ENCODE measurements around the gene MAPK11. TPM values are rescaled to one million over a fixed set of nuclear protein-coding genes. Genes with fewer than 3 reads are reported as not detected.

MAPK11 gene
- total and polyA plus RNA-seq, 7 experiments from 2014 or later: 0.13 to 22.9 (median 1.4) TPM

DNA sequence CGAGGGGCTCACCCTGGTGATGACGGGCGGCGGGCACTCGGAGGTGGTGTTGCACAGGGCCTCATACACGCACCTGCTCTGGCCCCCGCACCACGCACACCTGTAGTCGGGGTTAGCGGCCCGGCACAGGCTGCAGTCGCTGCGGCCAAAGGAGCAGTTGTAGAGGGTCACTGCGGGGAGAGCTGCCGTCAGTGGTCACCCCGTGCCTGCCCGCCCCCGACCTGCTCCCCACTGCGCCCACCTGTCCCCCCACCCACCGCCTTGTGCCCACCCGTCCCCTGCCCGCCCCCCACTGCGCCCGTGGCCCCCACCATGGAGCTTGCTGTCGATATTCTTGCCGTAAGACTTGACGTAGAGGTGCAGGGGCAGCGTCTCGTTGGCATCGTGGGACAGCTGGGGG, 13.6 kb upstream of the MAPK11 start:
- ChIA-PET CTCF (no interaction called here), POLR2A (no interaction called here)
- Histone ChIP-seq H3K4me1 (ENCODE audit: control insufficient read depth in 2 of 2, insufficient read depth in 2 of 2, low read length in 2 of 2) (no peaks in the 10 kb centered on the region), H3K36me3 (ENCODE audit: control insufficient read depth in 2 of 3, insufficient read depth in 3 of 3, low read length in 3 of 3) (no peaks in the 10 kb centered on the region), H3K9me3 (ENCODE audit: control insufficient read depth in 2 of 3, low read length in 3 of 3) (no peaks in the 10 kb centered on the region), H3K27ac (ENCODE audit: low read depth, low read length) (no peak overlapping the region), H3K4me3 (ENCODE audit: low read length) (no peak overlapping the region), H3K27me3 (ENCODE audit: control insufficient read depth in 2 of 2, insufficient read depth in 2 of 2, low read length in 2 of 2) (no peaks in the 10 kb centered on the region)
- no peak overlapping the region for H3K27ac Mint-ChIP-seq
- no peaks in the 10 kb centered on the region for H3K4me1 Mint-ChIP-seq
- no peak overlapping the region for H3K4me3 Mint-ChIP-seq
- intact Hi-C loops (cut with micrococcal nuclease): no loop called here
- H3K9me3 Mint-ChIP-seq: no peaks in the 10 kb centered on the region
- ATAC-seq: no peak
- no peaks in the 10 kb centered on the region for H3K36me3 Mint-ChIP-seq
- H3K27me3 Mint-ChIP-seq: peaks cover 0 to 3% (median 0%) of the 10 kb centered on the region in 5 donors
- no peak for DNase-seq

DNA sequence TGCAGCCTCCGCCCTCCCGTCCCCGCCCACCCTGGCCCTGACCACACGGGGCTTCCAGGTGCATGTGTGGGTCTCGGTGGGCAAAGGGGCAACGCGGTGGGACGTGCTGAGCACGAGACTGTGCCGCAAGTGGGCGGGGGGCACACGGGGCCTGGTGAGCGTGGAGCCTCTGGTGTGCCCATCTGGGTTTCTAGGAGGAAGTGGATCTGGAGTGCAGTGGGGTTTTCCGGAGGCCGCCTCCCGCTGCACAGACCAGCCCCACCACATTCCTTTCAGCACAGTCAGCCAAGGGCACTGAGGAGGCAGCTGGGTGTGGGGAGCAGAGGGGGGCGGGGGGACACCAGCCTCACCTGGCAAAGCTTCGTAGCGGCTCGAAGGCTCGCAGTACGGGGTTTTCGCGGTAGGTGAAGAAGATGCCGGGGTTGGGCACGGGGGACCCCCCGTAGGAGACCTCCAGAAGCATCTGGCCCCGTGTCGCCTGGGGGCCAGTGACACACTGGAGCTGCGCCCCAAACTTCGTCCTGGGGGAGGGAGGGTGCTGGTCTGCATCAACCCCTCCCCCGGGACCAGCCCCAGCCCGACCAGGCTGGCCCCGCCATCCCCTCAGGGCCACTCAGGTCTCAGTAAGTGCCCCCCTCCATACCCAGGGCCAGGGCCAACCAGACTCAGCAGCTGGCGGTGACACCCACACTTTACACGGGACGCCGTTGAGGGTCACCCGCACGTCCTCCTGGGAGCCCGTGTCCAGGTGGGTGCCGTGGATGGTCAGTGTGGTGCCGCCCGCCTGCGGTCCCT, 12.4 kb upstream of the MAPK11 start:
- no peaks in the 10 kb centered on the region for H3K36me3 ChIP-seq (ENCODE audit: control insufficient read depth in 2 of 3, insufficient read depth in 3 of 3, low read length in 3 of 3)
- intact Hi-C loops (cut with micrococcal nuclease): no loop called here
- no peak overlapping the region for H3K4me3 ChIP-seq (ENCODE audit: low read length)
- no peak overlapping the region for H3K27ac ChIP-seq (ENCODE audit: low read depth, low read length)
- Mint-ChIP-seq H3K9me3 (no peaks in the 10 kb centered on the region), H3K4me3 (no peak overlapping the region), H3K4me1 (no peaks in the 10 kb centered on the region), H3K27me3 (no peaks in the 10 kb centered on the region), H3K27ac (no peak overlapping the region), H3K36me3 (no peaks in the 10 kb centered on the region)
- DNase-seq (no peak), ATAC-seq (no peak)
- POLR2A ChIA-PET: no interaction called here
- H3K27me3 ChIP-seq (ENCODE audit: control insufficient read depth in 2 of 2, insufficient read depth in 2 of 2, low read length in 2 of 2): no peaks in the 10 kb centered on the region
- no peaks in the 10 kb centered on the region for H3K4me1 ChIP-seq (ENCODE audit: control insufficient read depth in 2 of 2, insufficient read depth in 2 of 2, low read length in 2 of 2)
- no peaks in the 10 kb centered on the region for H3K9me3 ChIP-seq (ENCODE audit: control insufficient read depth in 2 of 3, low read length in 3 of 3)
- CTCF ChIA-PET: no interaction called here

DNA sequence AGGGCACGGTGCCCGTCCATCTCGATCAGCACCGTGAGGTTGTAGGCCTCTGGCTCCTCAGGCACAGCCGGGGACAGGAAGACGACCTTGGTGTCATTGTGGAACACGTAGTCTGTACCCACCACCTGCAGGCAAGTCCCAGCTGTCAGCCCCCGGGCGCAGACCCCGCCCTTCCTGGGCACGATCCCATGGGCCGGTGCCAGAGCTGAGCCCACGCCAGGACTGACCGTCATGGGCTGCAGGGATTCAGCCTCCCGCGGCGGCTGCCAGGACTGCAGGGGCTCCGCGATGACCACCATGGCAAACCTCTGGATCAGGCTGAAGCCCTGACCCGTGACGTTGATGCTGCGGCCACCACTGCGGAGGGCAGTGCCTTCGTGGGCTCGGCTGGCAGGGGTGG, 11.8 kb upstream of the MAPK11 start:
- ATAC-seq: no peak
- H3K27me3 ChIP-seq (ENCODE audit: control insufficient read depth in 2 of 2, insufficient read depth in 2 of 2, low read length in 2 of 2): no peaks in the 10 kb centered on the region
- no peaks in the 10 kb centered on the region for H3K9me3 ChIP-seq (ENCODE audit: control insufficient read depth in 2 of 3, low read length in 3 of 3)
- H3K27ac ChIP-seq (ENCODE audit: low read depth, low read length): no peak overlapping the region
- Mint-ChIP-seq H3K4me3 (no peak overlapping the region), H3K27ac (no peak overlapping the region), H3K36me3 (no peaks in the 10 kb centered on the region), H3K9me3 (no peaks in the 10 kb centered on the region), H3K27me3 (no peaks in the 10 kb centered on the region), H3K4me1 (no peaks in the 10 kb centered on the region)
- no peak for DNase-seq
- H3K36me3 ChIP-seq (ENCODE audit: control insufficient read depth in 2 of 3, insufficient read depth in 3 of 3, low read length in 3 of 3): no peaks in the 10 kb centered on the region
- intact Hi-C loops (cut with micrococcal nuclease): no loop called here
- POLR2A ChIA-PET: no interaction called here
- CTCF ChIA-PET: no interaction called here
- no peaks in the 10 kb centered on the region for H3K4me1 ChIP-seq (ENCODE audit: control insufficient read depth in 2 of 2, insufficient read depth in 2 of 2, low read length in 2 of 2)
- H3K4me3 ChIP-seq (ENCODE audit: low read length): no peak overlapping the region

DNA sequence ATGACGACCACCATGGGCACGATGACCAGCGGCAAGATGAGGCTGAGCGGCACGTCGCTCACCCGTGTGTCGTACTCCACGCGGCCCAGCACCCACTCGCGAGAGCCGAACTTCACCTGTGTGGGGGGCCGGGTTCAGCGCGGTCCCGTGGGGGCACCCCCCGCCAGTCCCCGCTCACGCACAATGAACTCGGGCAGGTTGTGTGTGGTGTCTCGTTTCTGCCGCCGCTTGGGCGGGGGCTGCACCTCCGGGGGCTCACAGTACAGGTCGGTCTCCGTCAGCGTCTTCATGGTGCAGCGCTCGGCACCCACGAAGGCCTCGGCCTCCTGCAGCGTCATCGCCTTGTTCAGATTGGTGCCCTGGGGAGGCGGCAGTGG, 11.2 kb upstream of the MAPK11 start:
- H3K36me3 ChIP-seq (ENCODE audit: control insufficient read depth in 2 of 3, insufficient read depth in 3 of 3, low read length in 3 of 3): no peaks in the 10 kb centered on the region
- ATAC-seq: no peak
- Mint-ChIP-seq H3K9me3 (no peaks in the 10 kb centered on the region), H3K4me3 (no peak overlapping the region), H3K36me3 (no peaks in the 10 kb centered on the region), H3K27me3 (no peaks in the 10 kb centered on the region), H3K4me1 (no peaks in the 10 kb centered on the region), H3K27ac (no peak overlapping the region)
- POLR2A ChIA-PET: no interaction called here
- no peak overlapping the region for H3K4me3 ChIP-seq (ENCODE audit: low read length)
- intact Hi-C loops (cut with micrococcal nuclease): no loop called here
- no peaks in the 10 kb centered on the region for H3K4me1 ChIP-seq (ENCODE audit: control insufficient read depth in 2 of 2, insufficient read depth in 2 of 2, low read length in 2 of 2)
- H3K27ac ChIP-seq (ENCODE audit: low read depth, low read length): no peak overlapping the region
- CTCF ChIA-PET: no interaction called here
- no peaks in the 10 kb centered on the region for H3K9me3 ChIP-seq (ENCODE audit: control insufficient read depth in 2 of 3, low read length in 3 of 3)
- DNase-seq: no peak
- H3K27me3 ChIP-seq (ENCODE audit: control insufficient read depth in 2 of 2, insufficient read depth in 2 of 2, low read length in 2 of 2): no peaks in the 10 kb centered on the region

DNA sequence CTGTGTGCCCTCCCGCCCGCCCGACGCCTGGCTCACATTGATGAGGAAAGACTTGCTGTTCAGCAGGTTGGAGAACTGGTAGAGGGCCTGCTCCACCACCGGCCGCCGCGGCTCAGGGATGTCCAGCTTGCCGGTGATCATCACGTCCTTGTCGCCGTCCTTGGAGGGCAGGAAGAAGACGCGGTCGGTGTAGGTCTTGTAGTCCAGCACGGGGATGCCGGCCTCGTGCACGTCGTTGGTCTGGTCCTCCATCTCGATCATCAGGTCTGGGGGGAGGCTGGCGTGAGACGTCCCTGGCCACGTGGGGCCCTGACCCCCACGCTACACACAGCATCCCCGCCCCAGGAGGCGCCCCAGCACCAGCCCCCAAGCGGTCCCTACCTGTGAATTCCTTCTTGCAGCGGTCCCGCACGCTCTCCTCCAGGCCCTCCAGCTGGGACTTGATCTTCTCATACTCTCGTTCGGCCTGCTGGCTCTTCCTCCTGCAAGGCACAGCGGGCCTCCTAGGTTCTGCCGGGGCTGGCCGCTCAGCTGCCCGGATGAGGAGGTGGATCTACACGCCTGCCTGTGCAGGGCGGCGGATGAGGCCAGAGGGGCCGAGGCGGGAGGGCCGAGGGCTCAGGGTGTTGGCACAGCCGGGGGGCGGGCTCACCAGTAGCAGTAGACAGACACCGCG, 10.7 kb upstream of the MAPK11 start:
- no peak overlapping the region for H3K27ac ChIP-seq (ENCODE audit: low read depth, low read length)
- H3K4me1 ChIP-seq (ENCODE audit: control insufficient read depth in 2 of 2, insufficient read depth in 2 of 2, low read length in 2 of 2): no peaks in the 10 kb centered on the region
- no peak overlapping the region for H3K4me3 Mint-ChIP-seq
- H3K9me3 ChIP-seq (ENCODE audit: control insufficient read depth in 2 of 3, low read length in 3 of 3): no peaks in the 10 kb centered on the region
- CTCF ChIA-PET: no interaction called here
- H3K36me3 ChIP-seq (ENCODE audit: control insufficient read depth in 2 of 3, insufficient read depth in 3 of 3, low read length in 3 of 3): no peaks in the 10 kb centered on the region
- no peaks in the 10 kb centered on the region for H3K36me3 Mint-ChIP-seq
- DNase-seq (no peak), ATAC-seq (no peak)
- no peak overlapping the region for H3K4me3 ChIP-seq (ENCODE audit: low read length)
- POLR2A ChIA-PET: no interaction called here
- intact Hi-C loops (cut with micrococcal nuclease): no loop called here
- no peak overlapping the region for H3K27ac Mint-ChIP-seq
- H3K27me3 ChIP-seq (ENCODE audit: control insufficient read depth in 2 of 2, insufficient read depth in 2 of 2, low read length in 2 of 2): no peaks in the 10 kb centered on the region
- H3K4me1 Mint-ChIP-seq: peaks cover 0 to 2% (median 0%) of the 10 kb centered on the region in 7 donors
- H3K9me3 Mint-ChIP-seq: no peaks in the 10 kb centered on the region
- H3K27me3 Mint-ChIP-seq: no peaks in the 10 kb centered on the region

DNA sequence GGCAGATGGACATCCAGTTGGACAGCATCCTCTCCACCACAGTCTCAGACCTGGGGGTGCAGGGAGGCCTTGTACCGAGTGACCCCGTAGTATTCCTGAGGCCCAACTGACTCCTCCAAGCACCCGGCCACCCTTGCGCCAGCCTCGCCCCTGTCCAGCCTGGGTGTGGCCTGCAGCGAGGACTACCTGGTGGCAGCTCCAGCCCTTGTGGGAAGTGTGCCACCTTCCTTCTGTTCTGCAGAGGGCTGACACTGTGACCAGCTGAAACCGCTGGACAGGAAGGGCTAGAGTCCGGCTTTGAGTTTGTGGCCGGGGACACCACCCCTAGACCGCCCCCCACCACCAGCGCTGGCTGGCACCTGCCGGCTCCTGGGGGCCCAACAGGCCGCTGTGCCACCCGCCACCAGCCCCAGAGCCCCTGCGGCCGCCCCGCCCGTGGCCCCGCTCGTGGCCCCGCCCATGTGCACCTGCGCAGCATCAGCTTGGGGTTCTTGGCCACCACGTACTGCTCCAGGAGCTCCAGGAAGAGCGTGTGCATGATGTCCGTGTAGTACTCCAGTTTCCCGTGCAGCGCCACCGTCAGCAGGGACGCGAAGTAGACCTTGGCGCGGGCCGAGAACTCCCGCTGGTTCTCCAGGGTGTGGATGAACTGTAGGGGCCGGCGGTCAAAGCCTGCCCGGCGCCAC, 10.0 kb upstream of the MAPK11 start:
- H3K9me3 Mint-ChIP-seq: no peaks in the 10 kb centered on the region
- H3K27me3 Mint-ChIP-seq: no peaks in the 10 kb centered on the region
- no peaks in the 10 kb centered on the region for H3K4me1 ChIP-seq (ENCODE audit: control insufficient read depth in 2 of 2, insufficient read depth in 2 of 2, low read length in 2 of 2)
- DNase-seq (no peak), ATAC-seq (no peak)
- H3K27ac ChIP-seq (ENCODE audit: low read depth, low read length): no peak overlapping the region
- H3K4me1 Mint-ChIP-seq: peaks cover 0 to 4% (median 0%) of the 10 kb centered on the region in 7 donors
- no peaks in the 10 kb centered on the region for H3K36me3 ChIP-seq (ENCODE audit: control insufficient read depth in 2 of 3, insufficient read depth in 3 of 3, low read length in 3 of 3)
- no peak overlapping the region for H3K4me3 Mint-ChIP-seq
- H3K27me3 ChIP-seq (ENCODE audit: control insufficient read depth in 2 of 2, insufficient read depth in 2 of 2, low read length in 2 of 2): no peaks in the 10 kb centered on the region
- CTCF ChIA-PET: no interaction called here
- POLR2A ChIA-PET: no interaction called here
- intact Hi-C loops (cut with micrococcal nuclease): no loop called here
- no peak overlapping the region for H3K4me3 ChIP-seq (ENCODE audit: low read length)
- H3K27ac Mint-ChIP-seq: no peak overlapping the region
- no peaks in the 10 kb centered on the region for H3K9me3 ChIP-seq (ENCODE audit: control insufficient read depth in 2 of 3, low read length in 3 of 3)
- no peaks in the 10 kb centered on the region for H3K36me3 Mint-ChIP-seq

Measured in naive thymus-derived CD4-positive, alpha-beta T cell (primary cell).